Measurements from ENCODE around the gene KCNH5. TPM values are rescaled to one million over a fixed set of nuclear protein-coding genes. Genes with fewer than 3 reads are reported as not detected.

Gene KCNH5
- total RNA-seq, 3 donors from 2014 or later (not counting 1 experiment from before 2014, with no cell fraction given), result not detected

- Histone ChIP-seq H3K4me1 (ENCODE audit: control insufficient read depth, insufficient read depth, low read length) (no peaks in the 10 kb centered on the region), H3K27me3 (ENCODE audit: control insufficient read depth, insufficient read depth, low read length) (peaks cover 16% of the 10 kb centered on the region), H3K27ac (ENCODE audit: low read length) (no peak overlapping the region), H3K4me3 (ENCODE audit: low read length) (no peak overlapping the region), H3K9me3 (ENCODE audit: control insufficient read depth, insufficient read depth, low read length) (no peaks in the 10 kb centered on the region), H3K36me3 (ENCODE audit: control insufficient read depth, insufficient read depth, low read length) (no peaks in the 10 kb centered on the region)
- Mint-ChIP-seq H3K4me1 (no peaks in the 10 kb centered on the region), H3K27me3 (ENCODE audit: low read depth in 2 of 2) (peaks cover 22 to 23% of the 10 kb centered on the region in 2 donors), H3K27ac (no peak overlapping the region), H3K36me3 (no peaks in the 10 kb centered on the region), H3K9me3 (peaks cover 0 to 2% of the 10 kb centered on the region in 2 donors), H3K4me3 (no peak overlapping the region)
- intact Hi-C loops (cut with micrococcal nuclease), result no loop called here
- TF ChIP-seq CTCF (IDR thresholded peaks at IDR 0.05), result no peak
- DNase-seq, result no peak
- WGBS (ENCODE audit: insufficient coverage), result 4% methylated on average over 70 of the region's 70 CpGs
- no peak for ATAC-seq
These were observed 508 bp upstream of the KCNH5 start for GRCh38 chr14:63045612-63046320.

GRCh38 chr14:63039866-63040265 lies 5.4 kb downstream of the KCNH5 start:
- no peaks in the 10 kb centered on the region for H3K36me3 ChIP-seq (ENCODE audit: control insufficient read depth, insufficient read depth, low read length)
- intact Hi-C loops (cut with micrococcal nuclease), result no loop called here
- no peaks in the 10 kb centered on the region for H3K4me1 Mint-ChIP-seq
- no peak overlapping the region for H3K4me3 Mint-ChIP-seq
- no peak for ATAC-seq
- H3K4me3 ChIP-seq (ENCODE audit: low read length), result no peak overlapping the region
- no peak overlapping the region for H3K27ac Mint-ChIP-seq
- no peaks in the 10 kb centered on the region for H3K36me3 Mint-ChIP-seq
- 0% methylated on average over 1 of the region's 3 CpGs for WGBS (ENCODE audit: insufficient coverage)
- peaks cover 0 to 2% of the 10 kb centered on the region in 2 donors for H3K9me3 Mint-ChIP-seq
- no peak for TF ChIP-seq CTCF (IDR thresholded peaks at IDR 0.05)
- H3K9me3 ChIP-seq (ENCODE audit: control insufficient read depth, insufficient read depth, low read length), result no peaks in the 10 kb centered on the region
- no peaks in the 10 kb centered on the region for H3K4me1 ChIP-seq (ENCODE audit: control insufficient read depth, insufficient read depth, low read length)
- peaks cover 8 to 12% of the 10 kb centered on the region in 2 donors for H3K27me3 Mint-ChIP-seq (ENCODE audit: low read depth in 2 of 2)
- H3K27ac ChIP-seq (ENCODE audit: low read length), result no peak overlapping the region
- peaks cover 8% of the 10 kb centered on the region for H3K27me3 ChIP-seq (ENCODE audit: control insufficient read depth, insufficient read depth, low read length)
- no peak for DNase-seq

- no peaks in the 10 kb centered on the region for H3K36me3 Mint-ChIP-seq
These were observed 12.6 kb downstream of the KCNH5 start for GRCh38 chr14:63032641-63033040.

More at GRCh38 chr14:63032641-63033040, 12.6 kb downstream of the KCNH5 start:
- WGBS (ENCODE audit: insufficient coverage), result 89% methylated on average over 3 of the region's 4 CpGs
- H3K4me1 Mint-ChIP-seq, result no peaks in the 10 kb centered on the region
- no peak overlapping the region for H3K27ac Mint-ChIP-seq
- no peak overlapping the region for H3K4me3 Mint-ChIP-seq
- H3K27ac ChIP-seq (ENCODE audit: low read length), result no peak overlapping the region
- H3K27me3 ChIP-seq (ENCODE audit: control insufficient read depth, insufficient read depth, low read length), result no peaks in the 10 kb centered on the region
- no peaks in the 10 kb centered on the region for H3K36me3 ChIP-seq (ENCODE audit: control insufficient read depth, insufficient read depth, low read length)
- TF ChIP-seq CTCF (IDR thresholded peaks at IDR 0.05), result no peak
- intact Hi-C loops (cut with micrococcal nuclease), result no loop called here
- DNase-seq, result no peak
- no peak for ATAC-seq
- no peak overlapping the region for H3K4me3 ChIP-seq (ENCODE audit: low read length)
- H3K9me3 Mint-ChIP-seq, result peaks cover 2 to 3% of the 10 kb centered on the region in 2 donors
- H3K4me1 ChIP-seq (ENCODE audit: control insufficient read depth, insufficient read depth, low read length), result no peaks in the 10 kb centered on the region
- no peaks in the 10 kb centered on the region for H3K9me3 ChIP-seq (ENCODE audit: control insufficient read depth, insufficient read depth, low read length)
- H3K27me3 Mint-ChIP-seq (ENCODE audit: low read depth in 2 of 2), result peaks cover 0 to 4% of the 10 kb centered on the region in 2 donors
